ENCODE results near the gene USH2A. TPM values are rescaled to one million over a fixed set of nuclear protein-coding genes. Genes with fewer than 3 reads are reported as not detected.

USH2A gene
- total and polyA plus RNA-seq, 4 experiments from 2014 or later, result not detected

- Mint-ChIP-seq H3K9me3 (peaks cover 0 to 3% (median 0%) of the 10 kb centered on the region in 8 donors), H3K4me3 (no peak overlapping the region), H3K36me3 (no peaks in the 10 kb centered on the region), H3K27ac (no peak overlapping the region), H3K4me1 (peaks cover 0 to 1% (median 0%) of the 10 kb centered on the region in 4 donors), H3K27me3 (no peaks in the 10 kb centered on the region)
- intact Hi-C loops (cut with micrococcal nuclease), result no loop called here
- DNase-seq, result no peak
- Histone ChIP-seq H3K4me1 (ENCODE audit: insufficient read depth, low read length) (no peaks in the 10 kb centered on the region), H3K9me3 (ENCODE audit: control insufficient read depth in 1 of 2, low read length in 2 of 2) (no peaks in the 10 kb centered on the region), H3K27ac (ENCODE audit: low read depth, low read length) (no peak overlapping the region), H3K4me3 (ENCODE audit: low read length in 2 of 2) (no peak overlapping the region), H3K36me3 (ENCODE audit: insufficient read depth, low read length) (no peaks in the 10 kb centered on the region), H3K27me3 (ENCODE audit: insufficient read depth, low read length) (no peaks in the 10 kb centered on the region)
- CTCF ChIA-PET (ENCODE audit: partially characterized antibody), result no interaction called here
- POLR2A ChIA-PET (ENCODE audit: partially characterized antibody), result no interaction called here
Observed at GRCh38 chr1:215597961-215598360, 825.3 kb downstream of the USH2A start.

DNA sequence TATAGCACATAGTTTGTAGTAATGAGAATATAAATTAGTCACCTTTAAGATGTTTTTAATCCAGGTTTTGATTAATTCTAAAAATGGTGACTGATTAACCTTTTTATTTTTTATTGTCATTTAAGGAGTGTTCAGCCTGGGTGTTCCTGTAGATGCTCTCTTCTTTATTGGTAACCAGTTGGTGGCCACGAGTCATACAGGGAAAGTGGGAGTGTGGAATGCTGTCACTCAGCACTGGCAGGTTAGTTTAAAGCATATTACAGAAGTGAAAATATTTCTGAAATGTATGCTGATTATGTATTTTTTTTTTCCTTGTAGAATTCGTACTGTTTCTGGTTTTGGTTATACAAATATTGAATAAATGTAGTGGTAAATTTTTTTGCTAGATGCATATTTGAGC is 828.0 kb downstream of the USH2A start:
- H3K4me1 Mint-ChIP-seq, result peaks cover 0 to 2% (median 0%) of the 10 kb centered on the region in 4 donors
- Histone ChIP-seq H3K4me1 (ENCODE audit: insufficient read depth, low read length) (no peaks in the 10 kb centered on the region), H3K27ac (ENCODE audit: low read depth, low read length) (no peak overlapping the region), H3K9me3 (ENCODE audit: control insufficient read depth in 1 of 2, low read length in 2 of 2) (no peaks in the 10 kb centered on the region), H3K4me3 (ENCODE audit: low read length in 2 of 2) (no peak overlapping the region), H3K27me3 (ENCODE audit: insufficient read depth, low read length) (no peaks in the 10 kb centered on the region), H3K36me3 (ENCODE audit: insufficient read depth, low read length) (no peaks in the 10 kb centered on the region)
- peaks cover 0 to 9% (median 1%) of the 10 kb centered on the region in 8 donors for H3K9me3 Mint-ChIP-seq
- intact Hi-C loops (cut with micrococcal nuclease), result no loop called here
- DNase-seq, result no peak
- peaks cover 0 to 3% of the 10 kb centered on the region in 2 donors for H3K36me3 Mint-ChIP-seq
- ChIA-PET CTCF (ENCODE audit: partially characterized antibody) (no interaction called here), POLR2A (ENCODE audit: partially characterized antibody) (no interaction called here)
- no peaks in the 10 kb centered on the region for H3K27me3 Mint-ChIP-seq
- H3K27ac Mint-ChIP-seq, result no peak overlapping the region
- H3K4me3 Mint-ChIP-seq, result no peak overlapping the region

- Mint-ChIP-seq H3K27me3 (no peaks in the 10 kb centered on the region), H3K36me3 (peaks cover 0 to 3% of the 10 kb centered on the region in 2 donors), H3K9me3 (peaks cover 0 to 9% (median 2%) of the 10 kb centered on the region in 8 donors), H3K4me3 (no peak overlapping the region), H3K27ac (peak overlapping the region in 1 of 7 donors; percentile 2), H3K4me1 (peaks cover 0 to 2% (median 0%) of the 10 kb centered on the region in 4 donors)
- Histone ChIP-seq H3K27me3 (ENCODE audit: insufficient read depth, low read length) (no peaks in the 10 kb centered on the region), H3K27ac (ENCODE audit: low read depth, low read length) (no peak overlapping the region), H3K36me3 (ENCODE audit: insufficient read depth, low read length) (no peaks in the 10 kb centered on the region), H3K9me3 (ENCODE audit: control insufficient read depth in 1 of 2, low read length in 2 of 2) (no peaks in the 10 kb centered on the region), H3K4me1 (ENCODE audit: insufficient read depth, low read length) (no peaks in the 10 kb centered on the region), H3K4me3 (ENCODE audit: low read length in 2 of 2) (no peak overlapping the region)
- ChIA-PET POLR2A (ENCODE audit: partially characterized antibody) (interaction anchor here (0.7 kb wide), 1 partner anchor 29 kb away, joined by 3 read pairs; no protein-coding TSS in a partner anchor), CTCF (ENCODE audit: partially characterized antibody) (no interaction called here)
- no peak for DNase-seq
- intact Hi-C loops (cut with micrococcal nuclease), result no loop called here
Observed at GRCh38 chr1:215594640-215595039, 828.6 kb downstream of the USH2A start.

DNA sequence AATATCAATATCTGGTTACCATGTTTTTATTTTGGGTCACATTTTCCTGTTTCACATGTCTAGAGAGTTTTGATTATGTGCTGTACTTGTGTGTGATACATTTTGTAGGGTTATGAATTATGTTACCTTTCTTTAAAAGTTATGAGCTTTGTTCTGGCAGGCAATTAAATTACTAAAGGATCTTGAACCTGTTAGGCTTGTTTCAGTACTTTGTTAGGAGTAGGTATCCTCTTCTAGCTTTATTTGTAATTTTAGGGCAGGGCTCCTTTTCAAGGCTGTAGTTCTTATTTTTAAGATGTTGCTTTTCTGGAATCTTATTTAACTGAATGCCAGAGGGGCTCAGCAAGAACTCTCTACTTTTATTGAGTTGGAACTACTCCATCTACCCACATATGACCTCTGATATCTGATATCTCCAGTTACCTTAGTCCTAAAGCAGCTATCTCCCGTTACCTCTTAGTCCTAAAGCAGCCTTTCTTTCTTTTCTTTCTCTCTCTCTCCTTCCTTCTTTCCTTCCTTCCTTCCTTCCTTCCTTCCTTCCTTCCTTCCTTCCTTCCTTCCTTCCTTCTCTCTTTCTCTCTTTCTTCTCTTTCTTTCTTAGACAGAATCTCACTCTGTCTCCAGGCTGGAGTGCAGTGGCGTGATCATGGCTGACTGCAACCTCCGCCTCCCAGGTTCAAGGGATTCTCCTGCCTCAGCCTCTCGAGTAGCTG is 832.3 kb downstream of the USH2A start:
- ChIA-PET POLR2A (ENCODE audit: partially characterized antibody) (no interaction called here), CTCF (ENCODE audit: partially characterized antibody) (no interaction called here)
- no peaks in the 10 kb centered on the region for H3K27me3 ChIP-seq (ENCODE audit: insufficient read depth, low read length)
- intact Hi-C loops (cut with micrococcal nuclease), result no loop called here
- no peak overlapping the region for H3K4me3 ChIP-seq (ENCODE audit: low read length in 2 of 2)
- no peak overlapping the region for H3K27ac Mint-ChIP-seq
- H3K4me1 ChIP-seq (ENCODE audit: insufficient read depth, low read length), result no peaks in the 10 kb centered on the region
- H3K4me1 Mint-ChIP-seq, result peaks cover 0 to 2% (median 0%) of the 10 kb centered on the region in 4 donors
- peaks cover 0 to 9% (median 2%) of the 10 kb centered on the region in 8 donors for H3K9me3 Mint-ChIP-seq
- peaks cover 0 to 4% of the 10 kb centered on the region in 2 donors for H3K36me3 Mint-ChIP-seq
- no peak overlapping the region for H3K27ac ChIP-seq (ENCODE audit: low read depth, low read length)
- DNase-seq, result no peak
- no peak overlapping the region for H3K4me3 Mint-ChIP-seq
- H3K36me3 ChIP-seq (ENCODE audit: insufficient read depth, low read length), result no peaks in the 10 kb centered on the region
- H3K27me3 Mint-ChIP-seq, result no peaks in the 10 kb centered on the region
- no peaks in the 10 kb centered on the region for H3K9me3 ChIP-seq (ENCODE audit: control insufficient read depth in 1 of 2, low read length in 2 of 2)

DNA sequence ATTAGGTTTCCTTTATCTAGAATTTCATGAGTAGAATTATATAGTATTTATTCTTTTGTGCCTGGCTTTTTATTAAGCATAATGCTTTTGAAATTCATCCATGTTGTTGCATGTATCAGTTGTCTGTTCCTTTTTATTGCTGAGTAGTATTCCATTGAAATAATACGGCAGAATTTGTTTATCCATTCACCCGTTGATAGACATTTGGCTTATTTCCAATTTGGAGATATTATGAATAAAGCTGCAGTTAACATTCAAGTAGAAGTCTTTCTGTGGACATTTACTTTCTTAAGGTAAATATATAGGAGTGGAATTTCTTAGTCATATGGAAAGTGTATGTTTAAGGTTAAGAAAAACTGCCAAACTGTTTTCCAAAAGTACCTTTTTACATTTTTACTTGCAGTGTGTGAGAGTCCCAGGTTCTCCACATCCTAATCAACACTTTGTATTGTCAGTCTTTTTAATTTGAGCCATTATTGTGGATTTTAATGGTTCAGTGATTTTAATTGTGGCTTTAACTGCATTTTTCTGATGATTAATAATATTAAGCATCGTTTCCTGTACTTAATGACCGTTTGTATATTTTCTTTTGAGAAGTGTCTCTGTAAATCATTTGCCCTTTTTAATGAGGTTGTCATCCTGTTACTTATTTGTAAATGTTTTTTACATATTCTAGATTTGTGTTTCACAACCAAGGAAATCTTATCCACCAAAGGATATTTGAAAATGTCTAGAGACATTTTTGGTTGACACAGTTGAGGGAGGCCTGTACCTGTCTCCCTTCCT is 833.4 kb downstream of the USH2A start:
- CTCF ChIA-PET (ENCODE audit: partially characterized antibody), result no interaction called here
- Histone ChIP-seq H3K36me3 (ENCODE audit: insufficient read depth, low read length) (no peaks in the 10 kb centered on the region), H3K27ac (ENCODE audit: low read depth, low read length) (no peak overlapping the region), H3K4me1 (ENCODE audit: insufficient read depth, low read length) (no peaks in the 10 kb centered on the region), H3K27me3 (ENCODE audit: insufficient read depth, low read length) (no peaks in the 10 kb centered on the region), H3K9me3 (ENCODE audit: control insufficient read depth in 1 of 2, low read length in 2 of 2) (no peaks in the 10 kb centered on the region), H3K4me3 (ENCODE audit: low read length in 2 of 2) (no peak overlapping the region)
- H3K9me3 Mint-ChIP-seq, result peaks cover 0 to 9% (median 4%) of the 10 kb centered on the region in 8 donors
- no peak overlapping the region for H3K27ac Mint-ChIP-seq
- intact Hi-C loops (cut with micrococcal nuclease), result no loop called here
- peaks cover 0 to 4% of the 10 kb centered on the region in 2 donors for H3K36me3 Mint-ChIP-seq
- H3K4me3 Mint-ChIP-seq, result no peak overlapping the region
- H3K4me1 Mint-ChIP-seq, result peaks cover 0 to 2% (median 0%) of the 10 kb centered on the region in 4 donors
- H3K27me3 Mint-ChIP-seq, result no peaks in the 10 kb centered on the region
- DNase-seq, result no peak
- POLR2A ChIA-PET (ENCODE audit: partially characterized antibody), result no interaction called here

- POLR2A ChIA-PET (ENCODE audit: partially characterized antibody), result no interaction called here
Observed at GRCh38 chr1:215584389-215584788, 838.9 kb downstream of the USH2A start.

DNA sequence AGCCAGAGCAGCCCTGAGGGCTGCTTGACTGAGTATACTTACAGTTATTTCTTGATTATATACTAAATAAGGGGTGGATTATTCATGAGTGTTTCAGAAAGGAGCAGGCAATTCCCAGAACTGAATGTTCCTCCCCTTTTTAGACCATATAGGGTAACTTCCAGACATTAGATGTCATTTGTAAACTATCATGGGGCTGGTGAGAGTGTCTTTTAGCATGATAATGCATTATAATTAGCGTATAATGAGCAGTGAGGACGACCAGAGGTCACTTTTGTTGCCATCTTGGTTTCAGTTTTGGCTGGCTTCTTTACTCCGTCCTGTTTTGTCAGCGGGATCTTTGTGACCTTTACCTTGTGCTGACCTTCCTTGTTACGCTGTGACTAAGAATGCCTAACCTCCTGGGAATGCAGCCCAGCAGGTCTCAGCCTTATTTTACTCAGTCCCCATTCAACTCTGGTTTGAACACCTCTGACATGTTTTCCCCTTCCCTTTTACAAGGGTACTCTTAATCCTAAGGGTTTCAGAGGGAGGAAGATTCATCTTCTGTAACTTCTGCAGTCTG is 840.0 kb downstream of the USH2A start:
- Mint-ChIP-seq H3K4me1 (no peaks in the 10 kb centered on the region), H3K4me3 (no peak overlapping the region), H3K9me3 (peaks cover 0 to 10% (median 4%) of the 10 kb centered on the region in 8 donors), H3K36me3 (peaks cover 0 to 4% of the 10 kb centered on the region in 2 donors), H3K27me3 (no peaks in the 10 kb centered on the region), H3K27ac (no peak overlapping the region)
- intact Hi-C loops (cut with micrococcal nuclease), result no loop called here
- Histone ChIP-seq H3K27ac (ENCODE audit: low read depth, low read length) (no peak overlapping the region), H3K36me3 (ENCODE audit: insufficient read depth, low read length) (no peaks in the 10 kb centered on the region), H3K9me3 (ENCODE audit: control insufficient read depth in 1 of 2, low read length in 2 of 2) (no peaks in the 10 kb centered on the region), H3K4me3 (ENCODE audit: low read length in 2 of 2) (no peak overlapping the region), H3K27me3 (ENCODE audit: insufficient read depth, low read length) (no peaks in the 10 kb centered on the region), H3K4me1 (ENCODE audit: insufficient read depth, low read length) (no peaks in the 10 kb centered on the region)
- ChIA-PET POLR2A (ENCODE audit: partially characterized antibody) (no interaction called here), CTCF (ENCODE audit: partially characterized antibody) (no interaction called here)
- no peak for DNase-seq

More at GRCh38 chr1:215584389-215584788, 838.9 kb downstream of the USH2A start:
- CTCF ChIA-PET (ENCODE audit: partially characterized antibody), result no interaction called here
- Histone ChIP-seq H3K36me3 (ENCODE audit: insufficient read depth, low read length) (no peaks in the 10 kb centered on the region), H3K4me1 (ENCODE audit: insufficient read depth, low read length) (no peaks in the 10 kb centered on the region), H3K4me3 (ENCODE audit: low read length in 2 of 2) (no peak overlapping the region), H3K27ac (ENCODE audit: low read depth, low read length) (no peak overlapping the region), H3K27me3 (ENCODE audit: insufficient read depth, low read length) (no peaks in the 10 kb centered on the region), H3K9me3 (ENCODE audit: control insufficient read depth in 1 of 2, low read length in 2 of 2) (no peaks in the 10 kb centered on the region)
- Mint-ChIP-seq H3K4me1 (no peaks in the 10 kb centered on the region), H3K36me3 (peaks cover 0 to 4% of the 10 kb centered on the region in 2 donors), H3K4me3 (no peak overlapping the region), H3K27me3 (no peaks in the 10 kb centered on the region), H3K27ac (no peak overlapping the region), H3K9me3 (peaks cover 0 to 10% (median 4%) of the 10 kb centered on the region in 8 donors)
- intact Hi-C loops (cut with micrococcal nuclease), result no loop called here
- DNase-seq, result no peak

All from CD4-positive, alpha-beta memory T cell (primary cell).